Femur (tissue), 1 donor: ENCODE measurements around the gene DPM3.
"Not testable (repeated sequence)": the region's sequence is repeated elsewhere in the genome, so short reads cannot be mapped to it uniquely, and the experiment has no call there.

Experiments used
- DNase-seq: peaks from one replicate; pipeline ENCODE4 v3.0.0-alpha.2; 2017

The DPM3 gene

DNA sequence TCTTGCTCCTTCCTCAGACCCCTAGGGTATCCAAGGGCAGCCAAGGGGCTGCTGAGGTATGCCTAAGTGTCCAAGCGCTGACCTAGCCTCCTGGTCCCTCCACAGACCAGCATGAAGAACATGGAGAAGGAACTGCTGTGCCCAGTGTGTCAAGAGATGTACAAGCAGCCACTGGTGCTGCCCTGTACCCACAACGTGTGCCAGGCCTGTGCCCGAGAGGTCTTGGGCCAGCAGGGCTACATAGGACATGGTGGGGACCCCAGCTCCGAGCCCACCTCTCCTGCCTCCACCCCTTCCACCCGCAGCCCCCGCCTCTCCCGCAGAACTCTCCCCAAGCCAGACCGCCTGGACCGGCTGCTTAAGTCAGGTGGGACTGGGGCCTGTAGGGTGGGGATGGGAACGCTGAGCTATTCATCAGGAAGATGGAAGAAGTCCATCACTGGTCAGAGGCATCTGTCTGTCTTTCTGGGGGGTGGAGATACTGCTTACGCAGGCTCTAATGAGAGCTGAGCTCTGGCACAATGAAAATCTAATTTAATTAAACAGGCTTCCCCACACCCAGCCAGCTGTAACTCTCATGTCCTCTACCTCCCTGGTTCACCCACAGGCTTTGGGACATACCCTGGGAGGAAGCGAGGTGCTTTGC is 35.1 kb upstream of the DPM3 start:
- no peak for DNase-seq

GRCh38 chr1:155174324-155175280 is 34.3 kb upstream of the DPM3 start:
- peak; percentile 45 for DNase-seq

DNA sequence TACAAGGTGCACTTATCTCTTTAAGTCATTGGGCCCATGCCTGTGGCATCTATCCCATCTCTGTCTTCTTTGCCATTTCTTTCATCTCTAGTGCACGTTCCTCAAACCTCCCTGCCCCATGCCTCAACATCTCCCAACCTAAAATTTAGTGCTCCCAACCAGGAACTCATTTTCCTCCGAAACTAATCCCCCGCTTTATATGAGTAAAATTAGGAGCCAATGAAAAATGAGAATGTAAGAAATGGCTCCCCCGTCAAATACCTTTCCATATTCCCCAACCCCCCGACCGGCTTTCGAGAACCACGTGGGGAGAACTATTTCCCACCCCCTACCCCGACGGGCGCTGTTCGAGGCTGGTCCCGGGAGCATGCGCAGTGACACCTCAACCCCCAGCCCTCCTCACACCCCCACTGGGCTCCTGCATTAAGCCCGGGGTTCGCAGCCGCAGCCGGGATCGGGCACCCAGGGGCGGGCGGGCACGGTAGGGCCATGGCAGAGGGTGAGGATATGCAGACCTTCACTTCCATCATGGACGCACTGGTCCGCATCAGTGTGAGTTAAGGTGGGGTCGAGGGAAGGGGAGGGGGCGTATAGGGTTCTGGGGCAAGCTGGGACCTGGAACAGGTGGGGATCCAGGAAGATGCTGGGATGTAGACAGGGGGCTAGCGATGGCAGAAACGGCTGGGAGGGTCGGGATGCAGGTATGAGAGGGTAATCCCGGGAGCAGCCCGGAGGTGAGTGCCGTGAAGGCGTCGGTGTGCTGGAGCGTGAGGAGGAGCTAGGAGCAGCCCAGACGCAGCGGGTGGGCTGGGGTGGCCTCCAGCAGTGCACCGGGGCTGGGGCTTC is 33.4 kb upstream of the DPM3 start, which contains the start of gene TRIM46:
TSS of gene TRIM46 (plus strand) at position 372 of the 846 bp plus-strand sequence. CDS start at position 490, 118 bp downstream.
- peak; percentile 53 for DNase-seq

GRCh38 chr1:155172732-155173477 is 32.6 kb upstream of the DPM3 start, which contains the start of gene KRTCAP2:
KRTCAP2 (minus strand) TSS chr1:155173304; CDS start chr1:155173224, 80 bp downstream.
- DNase-seq = peak; percentile 97

- DNase-seq = no peak
These were observed 31.8 kb upstream of the DPM3 start for GRCh38 chr1:155171836-155172731.

DNA sequence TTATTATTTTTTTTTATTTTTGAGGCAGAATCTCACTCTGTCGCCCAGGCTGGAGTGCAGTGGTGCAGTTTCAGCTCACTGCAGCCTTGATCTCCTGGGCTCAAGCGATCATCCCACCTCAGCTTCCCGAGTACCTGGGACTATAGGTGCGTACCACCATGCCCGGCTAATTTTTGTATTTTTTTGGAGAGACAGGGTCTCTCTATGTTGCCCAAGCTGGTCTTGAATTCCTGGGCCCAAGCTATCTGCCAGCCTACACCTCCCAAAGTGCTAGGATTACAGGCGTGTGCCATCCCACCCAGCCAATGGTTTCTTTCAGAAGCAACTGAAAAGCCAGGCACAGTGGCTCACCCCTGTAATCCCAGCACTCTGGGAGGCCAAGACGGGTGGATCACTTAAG is 30.5 kb upstream of the DPM3 start:
- DNase-seq = no peak

GRCh38 chr1:155170101-155170785 is 29.9 kb upstream of the DPM3 start:
- DNase-seq = no peak

GRCh38 chr1:155169541-155169940 is 29.2 kb upstream of the DPM3 start:
- DNase-seq = no peak

DNA sequence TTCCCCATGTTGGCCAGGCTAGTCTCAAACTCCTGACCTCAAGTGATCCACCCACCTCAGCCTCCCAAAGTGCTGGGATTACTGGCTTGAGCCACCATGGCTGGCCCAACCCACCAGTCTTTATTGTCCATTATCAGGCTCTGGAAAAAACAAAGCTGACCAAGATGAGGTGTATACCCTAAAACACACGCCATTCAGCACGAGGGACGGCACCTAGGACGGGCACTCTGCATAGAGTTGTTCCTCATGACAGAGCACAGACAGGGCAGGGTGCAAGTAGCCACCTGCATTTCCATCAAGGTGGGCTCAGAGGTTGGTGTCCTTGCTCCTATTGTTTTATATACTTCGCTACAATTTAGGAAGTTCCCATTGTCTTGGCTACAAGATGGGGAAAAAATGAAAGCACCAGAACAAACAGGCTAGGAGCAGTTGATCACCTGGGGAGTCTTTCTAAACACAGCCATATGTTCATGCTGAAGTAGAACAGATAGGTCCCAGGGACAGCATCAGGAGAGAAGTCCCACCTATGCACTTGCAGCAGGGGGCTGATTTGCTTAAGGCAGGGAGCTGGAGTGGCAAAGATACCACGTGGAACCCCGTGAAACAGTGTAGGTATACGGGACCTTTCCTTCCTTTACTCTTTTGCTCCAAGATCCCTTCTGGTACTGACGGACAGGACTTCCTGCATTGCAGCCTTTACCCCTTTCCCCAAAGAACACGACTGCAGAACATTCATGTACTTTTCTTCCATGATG is 28.3 kb upstream of the DPM3 start:
- DNase-seq = no peak

DNA sequence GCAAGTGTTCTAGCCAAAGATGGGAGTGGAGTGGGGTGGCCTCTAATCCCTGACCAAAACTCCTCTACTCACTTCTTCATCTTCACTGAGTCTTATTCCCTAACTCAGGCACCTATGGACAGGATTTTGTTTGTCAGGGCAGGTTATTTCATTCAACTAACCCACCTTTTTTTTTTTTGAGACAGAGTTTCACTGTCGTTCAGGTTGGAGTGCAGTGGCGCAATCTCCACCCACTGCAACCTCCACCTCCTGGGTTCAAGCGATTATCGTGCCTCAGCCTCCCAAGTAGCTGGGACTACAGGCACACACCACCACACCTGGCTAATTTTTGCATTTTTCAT is 27.7 kb upstream of the DPM3 start:
- not testable (repeated sequence) for DNase-seq

DNA sequence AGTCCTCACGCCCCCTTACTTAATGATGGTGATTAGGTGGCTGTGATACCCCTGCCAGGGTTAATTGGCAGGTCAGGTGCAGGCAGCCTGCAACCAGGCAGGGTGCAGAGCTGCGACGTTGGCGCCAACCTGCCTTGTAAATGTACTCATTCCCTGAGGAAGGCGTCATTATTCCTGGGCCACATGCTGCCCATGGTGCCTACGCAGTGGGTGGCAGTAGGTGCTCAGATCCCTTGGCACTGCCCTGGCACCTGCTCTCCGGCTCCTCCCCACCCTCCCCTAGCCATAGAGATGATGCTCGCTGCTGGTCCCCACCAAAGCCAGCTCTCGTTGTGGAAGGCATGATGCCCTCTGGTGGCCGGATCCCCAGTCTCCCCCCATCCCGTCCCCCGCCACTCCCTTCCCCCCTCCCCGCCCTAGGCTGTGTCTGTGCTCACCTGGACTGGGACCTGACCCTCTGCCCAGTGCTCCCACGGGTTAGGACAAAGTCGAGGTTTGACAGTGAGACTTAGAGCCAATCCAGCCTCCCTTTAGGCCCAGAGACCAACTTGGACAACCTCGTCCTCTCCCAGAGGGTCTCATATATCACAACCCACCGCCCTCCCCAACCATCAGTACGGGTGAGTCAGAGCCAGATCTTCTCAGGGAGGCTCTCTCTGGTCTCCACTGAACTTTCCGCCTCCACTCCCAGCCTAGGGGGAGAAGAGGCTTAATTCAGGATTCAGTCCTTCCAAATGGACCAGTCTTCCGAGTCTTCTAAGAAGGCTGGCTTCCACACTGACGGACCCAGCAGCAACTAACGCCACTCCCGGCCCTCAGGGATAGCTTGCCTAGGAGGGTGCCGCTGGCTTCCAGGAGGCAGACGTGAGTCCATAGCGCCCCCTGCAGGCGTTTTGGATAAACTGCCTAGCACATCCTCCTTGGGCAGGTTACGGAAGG is 27.1 kb upstream of the DPM3 start:
- DNase-seq = peak; percentile 87

DNA sequence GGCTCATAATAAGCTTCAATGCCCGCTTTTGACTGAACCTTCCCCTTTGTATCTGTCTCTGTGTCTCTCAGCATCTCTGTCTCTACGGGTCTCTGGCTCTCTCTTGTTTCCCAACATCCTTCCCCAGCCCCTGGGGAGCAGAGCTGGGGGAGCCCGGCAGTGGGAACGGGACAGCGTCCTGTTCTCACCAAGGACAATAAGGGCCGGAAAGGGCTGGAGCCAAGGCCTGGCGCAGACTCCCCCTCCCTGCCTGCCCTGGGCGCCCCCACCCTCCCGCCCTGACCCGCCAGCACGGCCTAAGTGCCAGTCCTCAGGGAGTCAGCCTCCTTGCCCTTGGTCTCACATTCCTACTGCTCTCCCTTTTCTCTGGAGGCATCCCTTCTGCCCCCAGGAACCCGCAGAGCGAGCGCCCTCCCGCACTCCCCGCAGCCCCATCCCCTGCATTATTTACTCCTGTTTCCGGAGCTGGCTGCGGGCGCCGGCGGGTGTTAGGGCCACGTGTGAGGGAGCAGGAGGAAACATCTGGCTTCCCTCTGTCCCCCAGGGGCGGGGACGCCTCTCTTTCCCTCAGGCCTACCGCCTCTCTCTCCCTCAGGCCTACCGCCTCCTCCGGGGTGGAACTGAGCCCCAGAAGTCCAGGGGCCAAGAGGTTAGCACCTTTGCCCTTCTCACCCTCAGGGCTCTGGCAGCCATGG is 26.3 kb upstream of the DPM3 start:
- peak; percentile 77 for DNase-seq

DNA sequence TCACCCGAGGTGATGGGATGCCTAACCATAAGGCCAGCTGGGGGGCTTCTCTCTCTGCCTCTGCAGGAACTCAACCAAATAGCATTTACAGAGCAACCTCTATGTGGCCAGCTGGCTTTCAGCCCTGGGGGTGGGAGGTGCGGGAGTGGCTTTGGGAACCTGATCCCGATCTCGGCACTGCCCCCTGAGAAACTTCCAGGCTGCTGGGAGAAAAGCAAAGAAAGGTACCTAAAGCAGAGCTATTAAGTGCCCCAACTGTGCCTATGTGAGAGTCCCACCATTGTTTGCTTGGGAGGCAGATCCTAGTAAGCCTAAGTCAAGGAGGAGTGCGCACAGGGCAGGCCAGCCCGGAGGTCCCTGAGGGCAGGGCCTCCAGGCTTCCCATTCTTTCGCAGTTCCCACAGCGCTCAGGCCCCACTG is 25.7 kb upstream of the DPM3 start:
- peak; percentile 33 for DNase-seq

GRCh38 chr1:155164625-155165024 is 24.3 kb upstream of the DPM3 start:
- DNase-seq = not testable (repeated sequence)

GRCh38 chr1:155163785-155164184 is 23.5 kb upstream of the DPM3 start:
- not testable (repeated sequence) for DNase-seq

GRCh38 chr1:155162631-155163030 is 22.3 kb upstream of the DPM3 start:
- not testable (repeated sequence) for DNase-seq

DNA sequence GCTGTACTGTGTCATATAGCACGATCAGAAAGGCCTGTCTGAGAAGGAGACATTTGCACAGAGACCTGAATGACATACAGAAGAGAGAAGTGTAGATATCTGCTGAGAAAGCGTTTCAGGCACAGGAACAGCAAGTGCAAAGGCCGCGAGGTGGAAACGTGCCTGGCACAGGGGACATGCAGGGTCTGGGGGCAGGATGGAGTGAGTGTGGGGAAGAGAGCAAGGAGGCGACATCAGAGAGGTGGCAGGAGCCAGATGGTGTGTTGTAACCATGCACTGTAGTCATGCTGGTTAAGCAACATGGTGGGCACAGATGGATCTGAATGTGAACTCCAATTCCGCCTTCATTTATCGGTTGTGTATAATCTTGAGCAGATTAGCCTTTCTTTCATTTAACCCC is 19.8 kb upstream of the DPM3 start:
- DNase-seq = no peak

GRCh38 chr1:155158991-155159390 is 18.7 kb upstream of the DPM3 start:
- no peak for DNase-seq
